Trophoblast cell (in vitro differentiated cells and primary cell): ENCODE results near the gene PCA3.

ENCODE experiments used
- DNase-seq, 2 donors: peaks; one replicate each; pipeline ENCODE4 v3.0.0-alpha.2; 2016
- H2AFZ ChIP-seq: 2 replicates; pipeline ENCODE4 v1.6.1; 2013; ENCODE audit warnings: low read length, moderate library complexity, mild to moderate bottlenecking; ENCODE audit not compliant: insufficient read depth, poor library complexity
- H2AK5ac ChIP-seq: 2 replicates; pipeline ENCODE4 v1.6.1; 2013; ENCODE audit warnings: mild to moderate bottlenecking, low read length
- H2BK120ac ChIP-seq: 2 replicates; pipeline ENCODE4 v1.6.1; 2013; ENCODE audit warnings: low read length, mild to moderate bottlenecking, moderate library complexity; ENCODE audit not compliant: insufficient read depth, poor library complexity
- H2BK12ac ChIP-seq: 2 replicates; pipeline ENCODE4 v1.6.1; 2013; ENCODE audit warnings: mild to moderate bottlenecking, low read length, moderate library complexity
- H2BK5ac ChIP-seq: 2 replicates; pipeline ENCODE4 v1.6.1; 2013; ENCODE audit warnings: low read length, low read depth, moderate library complexity, mild to moderate bottlenecking; ENCODE audit not compliant: poor library complexity
- H3K14ac ChIP-seq: 2 replicates; pipeline ENCODE4 v1.6.1; 2013; ENCODE audit warnings: mild to moderate bottlenecking, low read length
- H3K18ac ChIP-seq: 2 replicates; pipeline ENCODE4 v1.6.1; 2013; ENCODE audit warnings: mild to moderate bottlenecking, low read length
- H3K23ac ChIP-seq: 2 replicates; pipeline ENCODE4 v1.6.1; 2013; ENCODE audit warnings: low read length
- H3K27ac ChIP-seq: 2 replicates; pipeline ENCODE4 v1.5.1; 2013; ENCODE audit warnings: low read depth, mild to moderate bottlenecking, inconsistent platforms, low read length, moderate library complexity
- H3K27me3 ChIP-seq: 2 replicates; pipeline ENCODE4 v1.6.1; 2013; ENCODE audit warnings: inconsistent platforms, mild to moderate bottlenecking, low read length, moderate library complexity; ENCODE audit not compliant: insufficient read depth
- H3K36me3 ChIP-seq, 2 experiments: 1 replicate in 1 of 2; 2 replicates in 1 of 2; pipeline ENCODE4 v1.6.1; 2013; ENCODE audit warnings: low read length in 2 of 2, mild to moderate bottlenecking in 2 of 2, moderate library complexity in 1 of 2; ENCODE audit not compliant: insufficient read depth in 2 of 2, control insufficient read depth in 1 of 2
- H3K4ac ChIP-seq: 2 replicates; pipeline ENCODE4 v1.6.1; 2013; ENCODE audit warnings: low read depth, mild to moderate bottlenecking, low read length, moderate library complexity
- H3K4me1 ChIP-seq, 2 experiments: 1 replicate in 1 of 2; 2 replicates in 1 of 2; pipeline ENCODE4 v1.6.1; 2013; ENCODE audit warnings: low read length in 2 of 2, mild to moderate bottlenecking in 2 of 2, moderate library complexity in 1 of 2; ENCODE audit not compliant: insufficient read depth in 2 of 2, control insufficient read depth in 1 of 2
- H3K4me2 ChIP-seq: 2 replicates; pipeline ENCODE4 v1.6.1; 2013; ENCODE audit warnings: inconsistent platforms, mild to moderate bottlenecking, low read length, moderate library complexity
- H3K4me3 ChIP-seq: 2 replicates; pipeline ENCODE4 v1.5.1; 2013; ENCODE audit warnings: mild to moderate bottlenecking, low read depth, low read length, inconsistent platforms
- H3K79me1 ChIP-seq: one replicate; pipeline ENCODE4 v1.6.1; 2013; ENCODE audit warnings: low read length
- H3K79me2 ChIP-seq: 2 replicates; pipeline ENCODE4 v1.6.1; 2013; ENCODE audit warnings: low read length, mild to moderate bottlenecking; ENCODE audit not compliant: control insufficient read depth, insufficient read depth, poor library complexity
- H3K9ac ChIP-seq: 2 replicates; pipeline ENCODE4 v1.6.1; 2013; ENCODE audit warnings: mild to moderate bottlenecking, low read length
- H3K9me3 ChIP-seq: 2 replicates; pipeline ENCODE4 v1.6.1; 2013; ENCODE audit warnings: low read depth, mild to moderate bottlenecking, control low read depth, inconsistent platforms, low read length; ENCODE audit not compliant: insufficient read depth
- H4K12ac ChIP-seq: 2 replicates; pipeline ENCODE4 v1.6.1; 2013; ENCODE audit warnings: low read depth, mild to moderate bottlenecking, low read length, moderate library complexity
- H4K8ac ChIP-seq: 2 replicates; pipeline ENCODE4 v1.6.1; 2013; ENCODE audit warnings: low read depth, mild to moderate bottlenecking, low read length, moderate library complexity
- H4K91ac ChIP-seq: one replicate; pipeline ENCODE4 v1.6.1; 2013; ENCODE audit warnings: low read depth, mild to moderate bottlenecking, low read length, moderate library complexity
- WGBS: extraction: QIAGEN DNeasy Blood & Tissue Kit; methylation state at CpG from one replicate; pipeline ENCODE4 v1.1.7; 2013; ENCODE audit warnings: missing lambda C conversion rate; ENCODE audit not compliant: insufficient read length, insufficient coverage; ENCODE audit errors: extremely low coverage; 5-methylcytosine and 5-hydroxymethylcytosine counted together

PCA3 gene

GRCh38 chr9:76800901-76801300, 36.7 kb downstream of the PCA3 start:
- no peak overlapping the region for H2AFZ ChIP-seq

GRCh38 chr9:76803083-76803482, 38.8 kb downstream of the PCA3 start:
- Histone ChIP-seq H3K14ac (no peak overlapping the region), H3K4ac (no peak overlapping the region), H3K9ac (no peak overlapping the region), H2BK12ac (no peak overlapping the region), H3K18ac (no peak overlapping the region), H3K79me2 (no peaks in the 10 kb centered on the region), H2BK5ac (no peak overlapping the region), H4K12ac (no peak overlapping the region), H3K27ac (no peak overlapping the region), H3K9me3 (no peaks in the 10 kb centered on the region), H3K23ac (no peak overlapping the region), H3K79me1 (no peaks in the 10 kb centered on the region), H4K8ac (no peak overlapping the region), H2AK5ac (no peak overlapping the region), H3K4me2 (no peak overlapping the region), H2BK120ac (no peak overlapping the region), H3K27me3 (no peaks in the 10 kb centered on the region), H3K4me1 (peaks cover 6 to 8% of the 10 kb centered on the region in 2 experiments), H3K36me3 (no peaks in the 10 kb centered on the region), H4K91ac (no peak overlapping the region), H3K4me3 (no peak overlapping the region), H2AFZ (no peak overlapping the region)
- no peak for DNase-seq
- no CpG with 5 or more reads among the region's 2 CpGs for WGBS

More at GRCh38 chr9:76800901-76801300, 36.7 kb downstream of the PCA3 start:
- no peaks in the 10 kb centered on the region for H3K9me3 ChIP-seq
- no peak overlapping the region for H3K18ac ChIP-seq
- H3K14ac ChIP-seq, result no peak overlapping the region
- no peak overlapping the region for H4K8ac ChIP-seq
- H2BK5ac ChIP-seq, result no peak overlapping the region
- no peaks in the 10 kb centered on the region for H3K36me3 ChIP-seq
- no peak overlapping the region for H3K27ac ChIP-seq
- no peaks in the 10 kb centered on the region for H3K79me1 ChIP-seq
- no CpG with 5 or more reads among the region's 1 CpG for WGBS
- no peak overlapping the region for H3K23ac ChIP-seq
- no peak overlapping the region for H4K12ac ChIP-seq
- H2BK12ac ChIP-seq, result no peak overlapping the region
- H3K4me2 ChIP-seq, result no peak overlapping the region
- no peak overlapping the region for H2AK5ac ChIP-seq
- no peaks in the 10 kb centered on the region for H3K27me3 ChIP-seq
- H3K4me3 ChIP-seq, result no peak overlapping the region
- H3K4me1 ChIP-seq, result peaks cover 6 to 8% of the 10 kb centered on the region in 2 experiments
- H2BK120ac ChIP-seq, result no peak overlapping the region
- no peak overlapping the region for H3K9ac ChIP-seq
- no peak overlapping the region for H3K4ac ChIP-seq
- DNase-seq, result no peak
- no peaks in the 10 kb centered on the region for H3K79me2 ChIP-seq
- H4K91ac ChIP-seq, result no peak overlapping the region

DNA sequence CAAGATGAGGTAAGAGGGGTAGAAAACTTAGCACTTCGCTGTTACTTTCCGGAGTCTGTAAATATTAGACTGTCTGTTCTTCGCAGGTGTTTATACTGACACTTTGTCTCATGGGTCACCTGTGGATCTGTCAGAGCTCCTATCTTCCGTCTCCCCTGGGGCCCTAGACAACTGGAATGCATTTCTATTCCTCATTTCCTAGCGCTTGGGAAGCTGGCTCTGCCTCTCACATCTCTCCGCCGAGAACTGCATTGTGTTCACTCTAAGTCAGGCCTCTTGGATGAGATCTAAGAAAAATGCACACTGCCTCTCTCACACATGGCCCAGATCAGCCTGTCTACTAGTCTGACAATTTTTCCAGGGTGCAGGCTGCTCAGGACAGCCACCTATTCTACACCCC, 39.5 kb downstream of the PCA3 start:
- Histone ChIP-seq H2AFZ (no peak overlapping the region), H2BK5ac (no peak overlapping the region), H3K79me1 (no peaks in the 10 kb centered on the region), H3K4ac (no peak overlapping the region), H3K4me3 (no peak overlapping the region), H3K23ac (no peak overlapping the region), H4K91ac (no peak overlapping the region), H3K14ac (no peak overlapping the region), H4K8ac (no peak overlapping the region), H3K27ac (no peak overlapping the region), H3K4me2 (no peak overlapping the region), H2BK12ac (no peak overlapping the region), H3K9me3 (no peaks in the 10 kb centered on the region), H3K18ac (no peak overlapping the region), H3K9ac (no peak overlapping the region), H2BK120ac (no peak overlapping the region), H3K4me1 (peaks cover 6 to 8% of the 10 kb centered on the region in 2 experiments), H2AK5ac (no peak overlapping the region), H3K27me3 (no peaks in the 10 kb centered on the region), H3K36me3 (no peaks in the 10 kb centered on the region), H4K12ac (no peak overlapping the region), H3K79me2 (no peaks in the 10 kb centered on the region)
- DNase-seq, result no peak
- no CpG with 5 or more reads among the region's 7 CpGs for WGBS

DNA sequence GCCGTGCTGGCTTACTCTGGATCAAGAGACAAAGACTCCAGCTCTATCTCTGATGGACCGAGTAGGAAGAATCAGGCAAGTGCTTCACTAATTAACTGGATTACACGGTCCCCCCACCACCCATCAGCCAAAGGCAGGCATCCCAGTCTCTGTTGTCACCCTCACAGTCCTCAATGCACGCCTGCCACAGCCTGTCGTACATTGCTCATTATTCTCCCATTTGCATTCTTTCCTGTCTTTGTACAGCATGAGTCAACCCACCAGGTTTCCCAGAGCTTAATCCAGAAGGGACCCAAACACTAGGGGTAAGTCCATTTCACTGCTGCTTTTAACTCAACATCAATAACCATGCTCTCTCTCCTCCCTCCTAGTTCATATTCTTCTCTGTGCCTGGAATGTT, 44.4 kb downstream of the PCA3 start:
- no peaks in the 10 kb centered on the region for H3K79me1 ChIP-seq

More for the DNA sequence above, 44.4 kb downstream of the PCA3 start:
- Histone ChIP-seq H3K18ac (no peak overlapping the region), H3K36me3 (no peaks in the 10 kb centered on the region), H3K4ac (no peak overlapping the region), H2AFZ (no peak overlapping the region), H2BK5ac (no peak overlapping the region), H3K27me3 (no peaks in the 10 kb centered on the region), H3K27ac (no peak overlapping the region), H3K14ac (no peak overlapping the region), H2BK12ac (no peak overlapping the region), H3K9me3 (no peaks in the 10 kb centered on the region), H2BK120ac (no peak overlapping the region), H2AK5ac (no peak overlapping the region), H3K79me2 (no peaks in the 10 kb centered on the region), H4K8ac (no peak overlapping the region), H3K23ac (no peak overlapping the region), H3K4me1 (peaks cover 3 to 5% of the 10 kb centered on the region in 2 experiments), H4K91ac (no peak overlapping the region), H3K4me3 (no peak overlapping the region), H3K9ac (no peak overlapping the region), H4K12ac (no peak overlapping the region), H3K4me2 (no peak overlapping the region)
- no CpG with 5 or more reads among the region's 5 CpGs for WGBS
- DNase-seq, result no peak
